Vagina (tissue), 2 donors: ENCODE data around the gene WDTC1. TPM values are rescaled to one million over a fixed set of nuclear protein-coding genes. Genes with fewer than 3 reads are reported as not detected.

Experiments
- DNase-seq, 2 donors: peaks; one replicate each; pipeline ENCODE4 v3.0.0-alpha.2; 2017; ENCODE audit errors: extremely low spot score in 2 of 2
- H3K27ac ChIP-seq: fragments of 200-600 bp; sonication (generic); one replicate; pipeline ENCODE4 v1.5.1; 2019
- H3K27me3 ChIP-seq: fragments of 200-600 bp; sonication (generic); one replicate; pipeline ENCODE4 v1.5.1; 2019
- H3K36me3 ChIP-seq, 2 donors: fragments of 200-600 bp; sonication (generic); one replicate each; pipeline ENCODE4 v1.5.1; 2017 to 2019
- H3K4me1 ChIP-seq: fragments of 200-600 bp; sonication (generic); one replicate; pipeline ENCODE4 v1.5.1; 2019
- H3K4me3 ChIP-seq, 2 donors: fragments of 200-600 bp; sonication (generic); 1 replicate in 1 of 2; 2 replicates in 1 of 2; pipeline ENCODE4 v1.5.1; 2016 to 2019
- H3K9me3 ChIP-seq: fragments of 200-600 bp; sonication (generic); one replicate; pipeline ENCODE4 v1.5.1; 2019
- CTCF ChIP-seq, 3 experiments: fragments of 450-650 bp in 2 of 3; fragments of 200-600 bp in 1 of 3; sonication (generic) in 1 of 3; IDR thresholded peaks; one replicate each; pipeline ENCODE4 v1.5.1; 2017 to 2019; ENCODE audit warnings: antibody characterized with exemption in 3 of 3, mild to moderate bottlenecking in 2 of 3, moderate library complexity in 2 of 3
- POLR2A ChIP-seq, 2 donors: fragments of 450-650 bp; IDR thresholded peaks; one replicate each; pipeline ENCODE4 v1.6.1; 2017; ENCODE audit warnings: antibody characterized with exemption in 2 of 2, mild to moderate bottlenecking in 2 of 2, moderate library complexity in 2 of 2
- POLR2AphosphoS5 ChIP-seq, 2 donors: sonication (generic); formaldehyde crosslinking; IDR thresholded peaks; one replicate each; pipeline ENCODE4 v1.9.0; 2017; ENCODE audit warnings: antibody characterized with exemption in 2 of 2, mild to moderate bottlenecking in 2 of 2, low read depth in 1 of 2; ENCODE audit not compliant: insufficient read depth in 1 of 2
- intact Hi-C: fragments of 100-400 bp; cut with DNase I; formaldehyde crosslinking; loops from one replicate; pipeline ENCODE4 v1.15.1; 2023
- total RNA-seq: library from RNA; depleted of rRNA; stranded (reverse); fragments of >200 nt; gene quantifications from one replicate; pipeline ENCODE4 v1.2.3, GENCODE V29; 2016

WDTC1 gene
- total RNA-seq, 1 donor from 2014 or later, result 28.2 TPM

- DNase-seq, result no peak
- intact Hi-C loops, result loop anchor here (10.0 kb wide), 2 partner anchors 298 to 358 kb away; partner anchors contain the start of gene AHDC1
- peaks cover 0 to 37% of the 10 kb centered on the region in 2 donors for H3K36me3 ChIP-seq
Observed at GRCh38 chr1:27306892-27307761, 72.7 kb downstream of the WDTC1 start.

GRCh38 chr1:27307874-27308598 lies 73.6 kb downstream of the WDTC1 start:
- peaks cover 0 to 28% of the 10 kb centered on the region in 2 donors for H3K36me3 ChIP-seq
- intact Hi-C loops, result loop anchor here (10.0 kb wide), 2 partner anchors 297 to 357 kb away; partner anchors contain the start of gene AHDC1

More at GRCh38 chr1:27306892-27307761, 72.7 kb downstream of the WDTC1 start:
- TF ChIP-seq POLR2AphosphoS5 (IDR thresholded peaks at IDR 0.05; ENCODE audit: insufficient read depth in 1 of 2, low read depth in 1 of 2), result no peak
- no peak for TF ChIP-seq POLR2A (IDR thresholded peaks at IDR 0.05)
- Histone ChIP-seq H3K27ac (no peak overlapping the region), H3K9me3 (no peaks in the 10 kb centered on the region), H3K4me1 (no peaks in the 10 kb centered on the region), H3K4me3 (no peak overlapping the region), H3K27me3 (no peaks in the 10 kb centered on the region)

GRCh38 chr1:27314169-27314568 lies 79.7 kb downstream of the WDTC1 start:
- TF ChIP-seq POLR2AphosphoS5 (IDR thresholded peaks at IDR 0.05; ENCODE audit: insufficient read depth in 1 of 2, low read depth in 1 of 2) (no peak), POLR2A (IDR thresholded peaks at IDR 0.05) (no peak), CTCF (IDR thresholded peaks at IDR 0.05) (no peak)
- H3K27me3 ChIP-seq, result no peaks in the 10 kb centered on the region
- H3K4me3 ChIP-seq, result no peak overlapping the region
- intact Hi-C loops, result no loop called here
- H3K36me3 ChIP-seq, result no peaks in the 10 kb centered on the region
- DNase-seq, result no peak
- no peaks in the 10 kb centered on the region for H3K4me1 ChIP-seq
- no peaks in the 10 kb centered on the region for H3K9me3 ChIP-seq
- H3K27ac ChIP-seq, result no peak overlapping the region

More at GRCh38 chr1:27307874-27308598, 73.6 kb downstream of the WDTC1 start:
- H3K9me3 ChIP-seq, result no peaks in the 10 kb centered on the region
- DNase-seq, result no peak
- no peak overlapping the region for H3K27ac ChIP-seq
- no peaks in the 10 kb centered on the region for H3K27me3 ChIP-seq
- no peaks in the 10 kb centered on the region for H3K4me1 ChIP-seq
- no peak overlapping the region for H3K4me3 ChIP-seq
- TF ChIP-seq POLR2A (IDR thresholded peaks at IDR 0.05) (no peak), CTCF (IDR thresholded peaks at IDR 0.05) (no peak), POLR2AphosphoS5 (IDR thresholded peaks at IDR 0.05; ENCODE audit: insufficient read depth in 1 of 2, low read depth in 1 of 2) (no peak)

GRCh38 chr1:27314737-27315136 lies 80.3 kb downstream of the WDTC1 start:
- Histone ChIP-seq H3K4me3 (no peak overlapping the region), H3K27ac (no peak overlapping the region), H3K4me1 (no peaks in the 10 kb centered on the region), H3K36me3 (no peaks in the 10 kb centered on the region), H3K9me3 (no peaks in the 10 kb centered on the region), H3K27me3 (no peaks in the 10 kb centered on the region)
- no peak for DNase-seq
- intact Hi-C loops, result no loop called here
- TF ChIP-seq POLR2A (IDR thresholded peaks at IDR 0.05), result no peak
- no peak for TF ChIP-seq CTCF (IDR thresholded peaks at IDR 0.05)
- no peak for TF ChIP-seq POLR2AphosphoS5 (IDR thresholded peaks at IDR 0.05; ENCODE audit: insufficient read depth in 1 of 2, low read depth in 1 of 2)

GRCh38 chr1:27316860-27317259 lies 82.4 kb downstream of the WDTC1 start:
- TF ChIP-seq POLR2A (IDR thresholded peaks at IDR 0.05) (no peak), POLR2AphosphoS5 (IDR thresholded peaks at IDR 0.05; ENCODE audit: insufficient read depth in 1 of 2, low read depth in 1 of 2) (no peak), CTCF (IDR thresholded peaks at IDR 0.05) (no peak)
- Histone ChIP-seq H3K27me3 (no peaks in the 10 kb centered on the region), H3K9me3 (no peaks in the 10 kb centered on the region), H3K4me3 (no peak overlapping the region), H3K27ac (no peak overlapping the region), H3K4me1 (no peaks in the 10 kb centered on the region), H3K36me3 (no peaks in the 10 kb centered on the region)
- DNase-seq, result no peak
- intact Hi-C loops, result no loop called here
